NB4 (cell line): ENCODE results near the gene PTPRG.

Experiments
- MYC ChIP-seq: IDR thresholded peaks from 2 replicates; pipeline ENCODE4 v1.6.1; 2011; ENCODE audit warnings: low read depth, low read length
- POLR2A ChIP-seq: IDR thresholded peaks from 2 replicates; pipeline ENCODE4 v1.6.1; 2011; ENCODE audit warnings: mild to moderate bottlenecking; ENCODE audit not compliant: insufficient read length; ENCODE audit errors: extremely low read depth
- TF ChIP-seq, protein P1 (sequence below): IDR thresholded peaks from one replicate; pipeline ENCODE4 v1.5.1; 2012; ENCODE audit warnings: low read depth, low read length
- TF ChIP-seq, protein P2 (sequence below): IDR thresholded peaks from 2 replicates; pipeline ENCODE4 v1.6.1; 2011; ENCODE audit warnings: low read depth, low read length

GRCh38 chr3:61739640-61740039 lies 178.3 kb downstream of the PTPRG start:
- TF ChIP-seq, protein P1, sequence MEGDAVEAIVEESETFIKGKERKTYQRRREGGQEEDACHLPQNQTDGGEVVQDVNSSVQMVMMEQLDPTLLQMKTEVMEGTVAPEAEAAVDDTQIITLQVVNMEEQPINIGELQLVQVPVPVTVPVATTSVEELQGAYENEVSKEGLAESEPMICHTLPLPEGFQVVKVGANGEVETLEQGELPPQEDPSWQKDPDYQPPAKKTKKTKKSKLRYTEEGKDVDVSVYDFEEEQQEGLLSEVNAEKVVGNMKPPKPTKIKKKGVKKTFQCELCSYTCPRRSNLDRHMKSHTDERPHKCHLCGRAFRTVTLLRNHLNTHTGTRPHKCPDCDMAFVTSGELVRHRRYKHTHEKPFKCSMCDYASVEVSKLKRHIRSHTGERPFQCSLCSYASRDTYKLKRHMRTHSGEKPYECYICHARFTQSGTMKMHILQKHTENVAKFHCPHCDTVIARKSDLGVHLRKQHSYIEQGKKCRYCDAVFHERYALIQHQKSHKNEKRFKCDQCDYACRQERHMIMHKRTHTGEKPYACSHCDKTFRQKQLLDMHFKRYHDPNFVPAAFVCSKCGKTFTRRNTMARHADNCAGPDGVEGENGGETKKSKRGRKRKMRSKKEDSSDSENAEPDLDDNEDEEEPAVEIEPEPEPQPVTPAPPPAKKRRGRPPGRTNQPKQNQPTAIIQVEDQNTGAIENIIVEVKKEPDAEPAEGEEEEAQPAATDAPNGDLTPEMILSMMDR, result no peak
- no peak for TF ChIP-seq POLR2A
- no peak for TF ChIP-seq MYC
- TF ChIP-seq, protein P2, sequence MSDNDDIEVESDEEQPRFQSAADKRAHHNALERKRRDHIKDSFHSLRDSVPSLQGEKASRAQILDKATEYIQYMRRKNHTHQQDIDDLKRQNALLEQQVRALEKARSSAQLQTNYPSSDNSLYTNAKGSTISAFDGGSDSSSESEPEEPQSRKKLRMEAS, result no peak
